C4-2B (cell line): ENCODE results near the gene C19orf67.

Experiments used
- H3K27ac ChIP-seq: fragments of 450-650 bp; 2 replicates; pipeline ENCODE4 v1.5.1; 2017
- CTCF ChIP-seq: fragments of 450-650 bp; conservative IDR thresholded peaks from 2 replicates; pipeline ENCODE4 v1.5.1; 2017; ENCODE audit warnings: mild to moderate bottlenecking
- ZFX ChIP-seq: fragments of 450-650 bp; IDR thresholded peaks from 2 replicates; pipeline ENCODE4 v1.6.1; 2017

Gene C19orf67

GRCh38 chr19:14059652-14060155, 25.9 kb downstream of the C19orf67 start:
- TF ChIP-seq ZFX, result no peak
- TF ChIP-seq CTCF, result no peak
- no peak overlapping the region for H3K27ac ChIP-seq

- no peak overlapping the region for H3K27ac ChIP-seq
- TF ChIP-seq CTCF (peak; percentile 80), ZFX (no peak)
Measured at GRCh38 chr19:14059093-14059480, 26.5 kb downstream of the C19orf67 start.

GRCh38 chr19:14058182-14059092, 27.1 kb downstream of the C19orf67 start:
- TF ChIP-seq ZFX (no peak), CTCF (no peak)

GRCh38 chr19:14056741-14057356, 28.7 kb downstream of the C19orf67 start:
- H3K27ac ChIP-seq, result no peak overlapping the region
- TF ChIP-seq CTCF (no peak), ZFX (no peak)

More at GRCh38 chr19:14058182-14059092, 27.1 kb downstream of the C19orf67 start:
- no peak overlapping the region for H3K27ac ChIP-seq

- TF ChIP-seq CTCF, result no peak
- no peak for TF ChIP-seq ZFX
Measured at GRCh38 chr19:14056069-14056666, 29.4 kb downstream of the C19orf67 start.

GRCh38 chr19:14055396-14055795, 30.2 kb downstream of the C19orf67 start:
- no peak overlapping the region for H3K27ac ChIP-seq
- TF ChIP-seq CTCF, result no peak
- no peak for TF ChIP-seq ZFX

More at GRCh38 chr19:14056069-14056666, 29.4 kb downstream of the C19orf67 start:
- H3K27ac ChIP-seq, result no peak overlapping the region
